GM12878 (cell line): ENCODE measurements around the gene MAML3. TPM values are rescaled to one million over a fixed set of nuclear protein-coding genes. Genes with fewer than 3 reads are reported as not detected.

ENCODE experiments used
- ATAC-seq: fragments of 200-7000 bp; cut with Tn5 transposase; 3 replicates; pipeline ENCODE4 v1.9.1; 2020; ENCODE audit warnings: mild to moderate bottlenecking, moderate library complexity
- BruUV-seq: library from RNA; stranded (reverse); fragments of 400-500 nt; replicated peaks from 2 replicates; lab custom pipeline; 2021; lab: Mats Ljungman, UMichigan
- CTCF ChIA-PET: fragments of 300-600 bp; sonication (Branson Sonifier 250); formaldehyde crosslinking; extraction: SDS; loops from one replicate; lab custom pipeline; 2021; ENCODE audit warnings: inconsistent platforms; lab: Yijun Ruan, JAX
- POLR2A ChIA-PET: fragments of 350-600 bp; formaldehyde crosslinking; extraction: SDS; loops from one replicate; lab custom pipeline; 2021; ENCODE audit warnings: inconsistent platforms; lab: Charles Lee
- RAD21 ChIA-PET: fragments of 300-600 bp; sonication (Branson Sonifier 250); formaldehyde crosslinking; loops from one replicate; lab custom pipeline; 2023; ENCODE audit warnings: antibody characterized with exemption; ENCODE audit not compliant: unreplicated experiment; lab: Charles Lee
- SMC1A ChIA-PET: fragments of 300-600 bp; sonication (Branson Sonifier 250); formaldehyde crosslinking; loops from one replicate; lab custom pipeline; 2023; ENCODE audit not compliant: unreplicated experiment, uncharacterized antibody; lab: Charles Lee
- DNase-seq: peaks from one replicate; pipeline ENCODE4 v3.0.0-alpha.2; 2011; ENCODE audit warnings: low read depth, low spot score
- FAIRE-seq: peaks from 3 replicates; lab custom pipeline; 2011; peaks lifted over from hg19 to GRCh38; lab: Jason Lieb, UNC
- H2AFZ ChIP-seq: 2 replicates; pipeline ENCODE4 v1.6.0; 2011; ENCODE audit warnings: low read depth, low read length, control low read depth; ENCODE audit not compliant: control insufficient read depth
- H3K27ac ChIP-seq: 2 replicates; pipeline ENCODE4 v1.5.1; 2011; ENCODE audit warnings: control low read depth; ENCODE audit not compliant: control insufficient read depth, insufficient read depth
- H3K27me3 ChIP-seq, 2 experiments: replicated peaks in 1 of 2; 2 replicates each; pipeline versions ENCODE4 v1.6.0 to v1.6.1; 2011; ENCODE audit warnings: low read length in 1 of 2; ENCODE audit not compliant: control insufficient read depth in 2 of 2, insufficient read depth in 2 of 2
- H3K36me3 ChIP-seq, 2 experiments: 2 replicates each; pipeline ENCODE4 v1.5.1; 2011; ENCODE audit warnings: low read length in 1 of 2; ENCODE audit not compliant: control insufficient read depth in 2 of 2, insufficient read depth in 2 of 2
- H3K4me1 ChIP-seq: 2 replicates; pipeline ENCODE4 v1.6.1; 2011; ENCODE audit warnings: mild to moderate bottlenecking, low read length, moderate library complexity, mixed read lengths; ENCODE audit not compliant: control insufficient read depth, insufficient read depth
- H3K4me2 ChIP-seq: 2 replicates; pipeline ENCODE4 v1.6.0; 2011; ENCODE audit warnings: control low read depth; ENCODE audit not compliant: control insufficient read depth, insufficient read depth
- H3K4me3 ChIP-seq: fragments of 200-600 bp; sonication (generic); 2 replicates; pipeline ENCODE4 v1.5.1; 2016
- H3K79me2 ChIP-seq: 2 replicates; pipeline ENCODE4 v1.6.0; 2011; ENCODE audit warnings: low read length; ENCODE audit not compliant: control insufficient read depth, insufficient read depth
- H3K9ac ChIP-seq: 2 replicates; pipeline ENCODE4 v1.8.0; 2011; ENCODE audit warnings: low read length, control low read depth, mixed read lengths; ENCODE audit not compliant: control insufficient read depth, insufficient read depth
- H3K9me3 ChIP-seq: replicated peaks from 3 replicates; pipeline ENCODE4 v1.5.1; 2011; ENCODE audit warnings: mild to moderate bottlenecking, low read length; ENCODE audit not compliant: control insufficient read depth, insufficient read depth
- H4K20me1 ChIP-seq: 2 replicates; pipeline ENCODE4 v1.6.0; 2011; ENCODE audit not compliant: control insufficient read depth, insufficient read depth
- ATF7 ChIP-seq: fragments of 450-650 bp; IDR thresholded peaks from 2 replicates; pipeline ENCODE4 v1.6.1; 2016; ENCODE audit warnings: low read depth, mild to moderate bottlenecking
- CHD2 ChIP-seq: IDR thresholded peaks from 2 replicates; pipeline ENCODE4 v1.6.1; 2011; ENCODE audit warnings: low read depth, low read length, improper control_type of control experiment, borderline replicate concordance
- CHD4 ChIP-seq: fragments of 200-600 bp; sonication (generic); IDR thresholded peaks from 2 replicates; pipeline ENCODE4 v1.6.1; 2016; ENCODE audit warnings: mild to moderate bottlenecking
- CREM ChIP-seq: IDR thresholded peaks from 2 replicates; pipeline ENCODE4 v1.6.1; 2014; ENCODE audit warnings: antibody characterized with exemption, low read depth
- EGR1 ChIP-seq, 2 experiments: IDR thresholded peaks; 1 replicate in 1 of 2; 2 replicates in 1 of 2; pipeline ENCODE4 v1.6.1; 2011 to 2012; ENCODE audit warnings: low read depth in 2 of 2, low read length in 2 of 2, borderline replicate concordance in 1 of 2, mild to moderate bottlenecking in 1 of 2, moderate library complexity in 1 of 2
- HSF1 ChIP-seq: fragments of 150-350 bp; IDR thresholded peaks from 2 replicates; pipeline ENCODE4 v1.6.1; 2014; ENCODE audit warnings: mild to moderate bottlenecking, low read depth, low read length
- IRF4 ChIP-seq: IDR thresholded peaks from 2 replicates; pipeline ENCODE4 v1.6.1; 2011; ENCODE audit warnings: low read depth, low read length
- MYC ChIP-seq: IDR thresholded peaks from 2 replicates; pipeline ENCODE4 v1.6.1; 2011; ENCODE audit warnings: mild to moderate bottlenecking, low read length, moderate library complexity, inconsistent platforms; ENCODE audit not compliant: insufficient read depth, insufficient replicate concordance, insufficient read length, severe bottlenecking
- RELA ChIP-seq: fragments of 450-650 bp; IDR thresholded peaks from 2 replicates; pipeline ENCODE4 v1.8.0; 2014; ENCODE audit warnings: borderline replicate concordance; ENCODE audit not compliant: partially characterized antibody
- whole genome bisulfite sequencing: methylation state at CpG from one replicate; pipeline ENCODE4 v1.1.6; 2016; ENCODE audit warnings: low lambda C conversion rate; ENCODE audit not compliant: insufficient replicate concordance, insufficient coverage; ENCODE audit errors: missing lambda C conversion rate; 5-methylcytosine and 5-hydroxymethylcytosine counted together
- in situ Hi-C: fragments of 300-500 bp; cut with MboI; formaldehyde crosslinking; loops from 9 replicates; pipeline ENCODE4 v1.14.3; 2018; ENCODE audit warnings: mixed read lengths
- intact Hi-C: fragments of 100-400 bp; cut with micrococcal nuclease; formaldehyde crosslinking; loops from one replicate; pipeline ENCODE4 v1.14.2; 2022; ENCODE audit not compliant: unreplicated experiment
- polyA plus RNA-seq, 11 experiments: library from polyadenylated mRNA; depleted of rRNA in 4 of 11; unstranded in 6 of 11; stranded (reverse) in 5 of 11; fragments of >200 nt; fragmentation: Nextera tagmentation in 4 of 11; fragmentation: Illumina TruSeq in 1 of 11; extraction: Ambion mirVana in 4 of 11; extraction: Trizol in 1 of 11; gene quantifications; 1 replicate in 1 of 11; 2 replicates in 10 of 11; pipeline versions ENCODE4 v1.2.1 to v1.2.3, GENCODE V29; 2011 to 2016; ENCODE audit warnings: inconsistent platforms in 2 of 11, missing spikeins in 2 of 11, low read depth in 1 of 11
- total RNA-seq, 4 experiments: library from RNA; depleted of rRNA in 3 of 4; stranded (reverse); fragments of >200 nt in 3 of 4; fragmentation: Illumina TruSeq in 1 of 4; extraction: Trizol in 1 of 4; gene quantifications; 2 replicates each; pipeline versions ENCODE4 v1.2.1 to v1.2.3, GENCODE V29; 2013 to 2021
- TF ChIP-seq, protein P1 (sequence below): fragments of 450-650 bp; formaldehyde crosslinking; IDR thresholded peaks from 2 replicates; pipeline ENCODE4 v1.4.0; 2022; ENCODE audit warnings: mild to moderate bottlenecking, moderate library complexity

Gene MAML3
- total and polyA plus RNA-seq, 10 of the 15 experiments (the other 5 are each of a cell fraction or from before 2014, with no cell fraction given) = under 0.01 to 0.53 (median 0.06) TPM; not detected in 2

GRCh38 chr4:140174543-140174942, 20.6 kb upstream of the MAML3 start:
- CTCF ChIA-PET = interaction anchor here (0.6 kb wide), 1 partner anchor 34 kb away, joined by 4 read pairs; no protein-coding TSS in a partner anchor
- ATAC-seq = no peak
- FAIRE-seq = no peak
- Histone ChIP-seq H3K79me2 (no peaks in the 10 kb centered on the region), H3K27me3 (no peaks in the 10 kb centered on the region; a peak in 1 of 4 replicates), H2AFZ (no peak overlapping the region), H3K27ac (no peak overlapping the region), H4K20me1 (no peaks in the 10 kb centered on the region), H3K4me1 (no peaks in the 10 kb centered on the region), H3K36me3 (no peaks in the 10 kb centered on the region), H3K4me3 (no peak overlapping the region), H3K9me3 (no peaks in the 10 kb centered on the region), H3K4me2 (no peak overlapping the region), H3K9ac (no peak overlapping the region)
- SMC1A ChIA-PET = no interaction called here
- BruUV-seq = no TSS peak
- RAD21 ChIA-PET = no interaction called here
- 20% methylated on average over 2 of the region's 2 CpGs for WGBS
- no peak for DNase-seq
- POLR2A ChIA-PET = no interaction called here
- in situ Hi-C loops (no loop called here), intact Hi-C loops (no loop called here)
- TF ChIP-seq HSF1 = no peak
- TF ChIP-seq, protein P1, sequence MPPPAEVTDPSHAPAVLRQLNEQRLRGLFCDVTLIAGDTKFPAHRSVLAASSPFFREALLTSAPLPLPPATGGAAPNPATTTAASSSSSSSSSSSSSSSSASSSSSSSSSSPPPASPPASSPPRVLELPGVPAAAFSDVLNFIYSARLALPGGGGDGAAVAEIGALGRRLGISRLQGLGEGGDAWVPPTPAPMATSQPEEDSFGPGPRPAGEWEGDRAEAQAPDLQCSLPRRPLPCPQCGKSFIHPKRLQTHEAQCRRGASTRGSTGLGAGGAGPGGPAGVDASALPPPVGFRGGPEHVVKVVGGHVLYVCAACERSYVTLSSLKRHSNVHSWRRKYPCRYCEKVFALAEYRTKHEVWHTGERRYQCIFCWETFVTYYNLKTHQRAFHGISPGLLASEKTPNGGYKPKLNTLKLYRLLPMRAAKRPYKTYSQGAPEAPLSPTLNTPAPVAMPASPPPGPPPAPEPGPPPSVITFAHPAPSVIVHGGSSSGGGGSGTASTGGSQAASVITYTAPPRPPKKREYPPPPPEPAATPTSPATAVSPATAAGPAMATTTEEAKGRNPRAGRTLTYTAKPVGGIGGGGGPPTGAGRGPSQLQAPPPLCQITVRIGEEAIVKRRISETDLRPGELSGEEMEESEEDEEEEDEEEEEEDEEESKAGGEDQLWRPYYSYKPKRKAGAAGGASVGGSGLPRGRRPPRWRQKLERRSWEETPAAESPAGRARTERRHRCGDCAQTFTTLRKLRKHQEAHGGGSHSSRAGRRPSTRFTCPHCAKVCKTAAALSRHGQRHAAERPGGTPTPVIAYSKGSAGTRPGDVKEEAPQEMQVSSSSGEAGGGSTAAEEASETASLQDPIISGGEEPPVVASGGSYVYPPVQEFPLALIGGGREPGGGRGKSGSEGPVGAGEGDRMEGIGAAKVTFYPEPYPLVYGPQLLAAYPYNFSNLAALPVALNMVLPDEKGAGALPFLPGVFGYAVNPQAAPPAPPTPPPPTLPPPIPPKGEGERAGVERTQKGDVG = no peak
- TF ChIP-seq IRF4 = no peak
- no peak for TF ChIP-seq CREM
- no peak for TF ChIP-seq CHD2
- TF ChIP-seq EGR1 (IDR thresholded peaks at IDR 0.05; ENCODE audit: borderline replicate concordance in 1 of 2, low read depth in 2 of 2, low read length in 2 of 2) = no peak
- no peak for TF ChIP-seq RELA
- no peak for TF ChIP-seq ATF7
- TF ChIP-seq MYC = no peak
- TF ChIP-seq CHD4 = no peak
